NCI-H748 treated with DMSO at 0.1 percent for 48 hours (cell line): ENCODE data around the gene HSPB8.
A peak's percentile ranks its signal among the peaks of the same experiment; 100 is the strongest.

ENCODE experiments used
- DNase-seq: peaks from one replicate; lab custom pipeline; 2025; lab: John Stamatoyannopoulos, UW

The HSPB8 gene

GRCh38 chr12:119171291-119171690 is 7.4 kb upstream of the HSPB8 start:
- DNase-seq = no peak

GRCh38 chr12:119171691-119172425 is 6.9 kb upstream of the HSPB8 start:
- no peak for DNase-seq

GRCh38 chr12:119175081-119175480 is 3.6 kb upstream of the HSPB8 start:
- DNase-seq = no peak

GRCh38 chr12:119176267-119177055 is 2.3 kb upstream of the HSPB8 start:
- DNase-seq = peak; percentile 61

- no peak for DNase-seq
Measured at GRCh38 chr12:119177056-119177325, 1.7 kb upstream of the HSPB8 start.

GRCh38 chr12:119177724-119178380 is 879 bp upstream of the HSPB8 start:
- DNase-seq = no peak

GRCh38 chr12:119179335-119180021 is 747 bp downstream of the HSPB8 start:
- DNase-seq = no peak

GRCh38 chr12:119180380-119181040 is 1.8 kb downstream of the HSPB8 start:
- DNase-seq = no peak

- no peak for DNase-seq
Measured at GRCh38 chr12:119181202-119181601, 2.5 kb downstream of the HSPB8 start.

GRCh38 chr12:119181944-119182343 is 3.2 kb downstream of the HSPB8 start:
- DNase-seq = no peak

GRCh38 chr12:119182701-119183493 is 4.2 kb downstream of the HSPB8 start:
- no peak for DNase-seq

GRCh38 chr12:119183942-119184695 is 5.4 kb downstream of the HSPB8 start:
- no peak for DNase-seq

- no peak for DNase-seq
Measured at GRCh38 chr12:119195256-119195655, 16.5 kb downstream of the HSPB8 start.

- DNase-seq = no peak
Measured at GRCh38 chr12:119198440-119198839, 19.7 kb downstream of the HSPB8 start.

- no peak for DNase-seq
Measured at GRCh38 chr12:119200601-119201000, 21.9 kb downstream of the HSPB8 start.

GRCh38 chr12:119201789-119202543 is 23.2 kb downstream of the HSPB8 start:
- no peak for DNase-seq

GRCh38 chr12:119202544-119202943 is 23.8 kb downstream of the HSPB8 start:
- no peak for DNase-seq

GRCh38 chr12:119204131-119204530 is 25.4 kb downstream of the HSPB8 start:
- no peak for DNase-seq

- no peak for DNase-seq
Measured at GRCh38 chr12:119204671-119205285, 26.0 kb downstream of the HSPB8 start.
